ENCODE measurements around the gene MMP15. TPM values are rescaled to one million over a fixed set of nuclear protein-coding genes. Genes with fewer than 3 reads are reported as not detected.

Gene MMP15
- total and polyA plus RNA-seq, 4 donors: 7.0 to 38.8 (median 21.4) TPM

GRCh38 chr16:58056580-58056979 lies 31.0 kb downstream of the MMP15 start:
- Histone ChIP-seq H3K36me3 (ENCODE audit: control insufficient read depth in 4 of 4, insufficient read depth in 3 of 4, low read depth in 1 of 4, low read length in 3 of 4) (no peaks in the 10 kb centered on the region), H3K4me1 (ENCODE audit: control insufficient read depth in 4 of 4, insufficient read depth in 4 of 4, low read length in 3 of 4) (no peaks in the 10 kb centered on the region), H3K27me3 (ENCODE audit: control insufficient read depth in 4 of 4, insufficient read depth in 4 of 4, low read length in 3 of 4) (no peaks in the 10 kb centered on the region), H3K4me3 (ENCODE audit: low read depth in 1 of 3, low read length in 3 of 3) (no peak overlapping the region), H3K9me3 (ENCODE audit: control insufficient read depth in 4 of 4, low read length in 3 of 4) (no peaks in the 10 kb centered on the region), H3K27ac (ENCODE audit: low read depth in 1 of 2, low read length in 2 of 2) (no peak overlapping the region), H3K9ac (ENCODE audit: low read depth in 1 of 2, low read length in 2 of 2) (no peak overlapping the region)
- TF ChIP-seq GABPA (IDR thresholded peaks at IDR 0.05 in 1 of 2, conservative IDR thresholded peaks at IDR 0.05 in 1 of 2): no peak
- no peak for TF ChIP-seq HNF4A (conservative IDR thresholded peaks at IDR 0.05)
- no peak for TF ChIP-seq RXRA (IDR thresholded peaks at IDR 0.05)
- TF ChIP-seq YY1 (IDR thresholded peaks at IDR 0.05): no peak
- no peak for TF ChIP-seq JUND (IDR thresholded peaks at IDR 0.05)
- TF ChIP-seq SP1 (IDR thresholded peaks at IDR 0.05): no peak
- TF ChIP-seq, protein P1, sequence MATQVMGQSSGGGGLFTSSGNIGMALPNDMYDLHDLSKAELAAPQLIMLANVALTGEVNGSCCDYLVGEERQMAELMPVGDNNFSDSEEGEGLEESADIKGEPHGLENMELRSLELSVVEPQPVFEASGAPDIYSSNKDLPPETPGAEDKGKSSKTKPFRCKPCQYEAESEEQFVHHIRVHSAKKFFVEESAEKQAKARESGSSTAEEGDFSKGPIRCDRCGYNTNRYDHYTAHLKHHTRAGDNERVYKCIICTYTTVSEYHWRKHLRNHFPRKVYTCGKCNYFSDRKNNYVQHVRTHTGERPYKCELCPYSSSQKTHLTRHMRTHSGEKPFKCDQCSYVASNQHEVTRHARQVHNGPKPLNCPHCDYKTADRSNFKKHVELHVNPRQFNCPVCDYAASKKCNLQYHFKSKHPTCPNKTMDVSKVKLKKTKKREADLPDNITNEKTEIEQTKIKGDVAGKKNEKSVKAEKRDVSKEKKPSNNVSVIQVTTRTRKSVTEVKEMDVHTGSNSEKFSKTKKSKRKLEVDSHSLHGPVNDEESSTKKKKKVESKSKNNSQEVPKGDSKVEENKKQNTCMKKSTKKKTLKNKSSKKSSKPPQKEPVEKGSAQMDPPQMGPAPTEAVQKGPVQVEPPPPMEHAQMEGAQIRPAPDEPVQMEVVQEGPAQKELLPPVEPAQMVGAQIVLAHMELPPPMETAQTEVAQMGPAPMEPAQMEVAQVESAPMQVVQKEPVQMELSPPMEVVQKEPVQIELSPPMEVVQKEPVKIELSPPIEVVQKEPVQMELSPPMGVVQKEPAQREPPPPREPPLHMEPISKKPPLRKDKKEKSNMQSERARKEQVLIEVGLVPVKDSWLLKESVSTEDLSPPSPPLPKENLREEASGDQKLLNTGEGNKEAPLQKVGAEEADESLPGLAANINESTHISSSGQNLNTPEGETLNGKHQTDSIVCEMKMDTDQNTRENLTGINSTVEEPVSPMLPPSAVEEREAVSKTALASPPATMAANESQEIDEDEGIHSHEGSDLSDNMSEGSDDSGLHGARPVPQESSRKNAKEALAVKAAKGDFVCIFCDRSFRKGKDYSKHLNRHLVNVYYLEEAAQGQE (IDR thresholded peaks at IDR 0.05): no peak
- no peak for TF ChIP-seq FOXA2 (IDR thresholded peaks at IDR 0.05)
- no peak for TF ChIP-seq HNF4G (IDR thresholded peaks at IDR 0.05)
- no peak for TF ChIP-seq ATF3 (IDR thresholded peaks at IDR 0.05)
- no peak for TF ChIP-seq MAX (IDR thresholded peaks at IDR 0.05)
- TF ChIP-seq RAD21 (IDR thresholded peaks at IDR 0.05): no peak
- no peak for TF ChIP-seq NR2F2 (IDR thresholded peaks at IDR 0.05)
- no peak for DNase-seq (ENCODE audit: low spot score)
- 82% methylated on average over 5 of the region's 5 CpGs for WGBS

DNA sequence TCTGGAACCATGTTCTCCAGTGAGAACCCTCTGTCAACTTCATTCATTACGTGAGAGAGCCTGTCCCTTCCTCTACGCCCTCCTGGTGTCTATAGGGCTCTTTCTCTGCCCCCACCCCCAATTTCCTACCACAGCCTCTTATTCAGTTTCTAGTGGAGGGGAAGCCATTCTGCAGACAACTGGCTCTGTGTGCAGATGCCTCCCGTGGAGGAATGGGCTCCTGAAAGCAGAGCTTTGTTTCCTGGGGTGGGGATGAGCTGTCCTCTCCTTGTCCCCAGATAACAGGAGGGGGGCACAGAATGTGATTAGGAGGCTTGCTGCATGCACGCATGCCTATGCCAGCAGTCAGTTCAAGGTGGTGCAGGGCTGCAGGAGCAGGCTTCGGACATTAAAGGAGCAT lies 31.6 kb downstream of the MMP15 start:
- H3K4me3 ChIP-seq (ENCODE audit: low read depth in 1 of 3, low read length in 3 of 3): no peak overlapping the region
- no peak for DNase-seq (ENCODE audit: low spot score)
- no peaks in the 10 kb centered on the region for H3K9me3 ChIP-seq (ENCODE audit: control insufficient read depth in 4 of 4, low read length in 3 of 4)
- no peak overlapping the region for H3K27ac ChIP-seq (ENCODE audit: low read depth in 1 of 2, low read length in 2 of 2)
- no peak overlapping the region for H3K9ac ChIP-seq (ENCODE audit: low read depth in 1 of 2, low read length in 2 of 2)
- 76% methylated on average over 5 of the region's 5 CpGs for WGBS
- TF ChIP-seq TAF1 (conservative IDR thresholded peaks at IDR 0.05) (no peak), HNF4G (IDR thresholded peaks at IDR 0.05) (no peak), RAD21 (IDR thresholded peaks at IDR 0.05) (no peak), YY1 (IDR thresholded peaks at IDR 0.05) (no peak), RXRA (IDR thresholded peaks at IDR 0.05) (no peak)
- TF ChIP-seq, protein P2, sequence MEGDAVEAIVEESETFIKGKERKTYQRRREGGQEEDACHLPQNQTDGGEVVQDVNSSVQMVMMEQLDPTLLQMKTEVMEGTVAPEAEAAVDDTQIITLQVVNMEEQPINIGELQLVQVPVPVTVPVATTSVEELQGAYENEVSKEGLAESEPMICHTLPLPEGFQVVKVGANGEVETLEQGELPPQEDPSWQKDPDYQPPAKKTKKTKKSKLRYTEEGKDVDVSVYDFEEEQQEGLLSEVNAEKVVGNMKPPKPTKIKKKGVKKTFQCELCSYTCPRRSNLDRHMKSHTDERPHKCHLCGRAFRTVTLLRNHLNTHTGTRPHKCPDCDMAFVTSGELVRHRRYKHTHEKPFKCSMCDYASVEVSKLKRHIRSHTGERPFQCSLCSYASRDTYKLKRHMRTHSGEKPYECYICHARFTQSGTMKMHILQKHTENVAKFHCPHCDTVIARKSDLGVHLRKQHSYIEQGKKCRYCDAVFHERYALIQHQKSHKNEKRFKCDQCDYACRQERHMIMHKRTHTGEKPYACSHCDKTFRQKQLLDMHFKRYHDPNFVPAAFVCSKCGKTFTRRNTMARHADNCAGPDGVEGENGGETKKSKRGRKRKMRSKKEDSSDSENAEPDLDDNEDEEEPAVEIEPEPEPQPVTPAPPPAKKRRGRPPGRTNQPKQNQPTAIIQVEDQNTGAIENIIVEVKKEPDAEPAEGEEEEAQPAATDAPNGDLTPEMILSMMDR (IDR thresholded peaks at IDR 0.05; ENCODE audit: low read depth, low read length, missing input control): no peak
- H3K27me3 ChIP-seq (ENCODE audit: control insufficient read depth in 4 of 4, insufficient read depth in 4 of 4, low read length in 3 of 4): no peaks in the 10 kb centered on the region
- H3K4me1 ChIP-seq (ENCODE audit: control insufficient read depth in 4 of 4, insufficient read depth in 4 of 4, low read length in 3 of 4): no peaks in the 10 kb centered on the region
- no peaks in the 10 kb centered on the region for H3K36me3 ChIP-seq (ENCODE audit: control insufficient read depth in 4 of 4, insufficient read depth in 3 of 4, low read depth in 1 of 4, low read length in 3 of 4)

All from liver (tissue), 9 donors.